ENCODE data around the gene IKZF1.

The IKZF1 gene

GRCh38 chr7:50281680-50282445, 22.7 kb upstream of the IKZF1 start:
- DNase-seq (ENCODE audit: low read depth): no peak
- TF ChIP-seq CTCF (conservative IDR thresholded peaks at IDR 0.05; ENCODE audit: control insufficient read depth, insufficient read depth, low read depth, low read length): no peak
- H3K4me3 ChIP-seq (ENCODE audit: control insufficient read depth, low read depth, low read length): no peak overlapping the region

- DNase-seq (ENCODE audit: low read depth): no peak
- TF ChIP-seq CTCF (conservative IDR thresholded peaks at IDR 0.05; ENCODE audit: control insufficient read depth, insufficient read depth, low read depth, low read length): no peak
- H3K4me3 ChIP-seq (ENCODE audit: control insufficient read depth, low read depth, low read length): no peak overlapping the region
Observed at GRCh38 chr7:50282813-50283605, 21.5 kb upstream of the IKZF1 start.

GRCh38 chr7:50283731-50284130, 20.8 kb upstream of the IKZF1 start:
- no peak for TF ChIP-seq CTCF (conservative IDR thresholded peaks at IDR 0.05; ENCODE audit: control insufficient read depth, insufficient read depth, low read depth, low read length)
- no peak overlapping the region for H3K4me3 ChIP-seq (ENCODE audit: control insufficient read depth, low read depth, low read length)
- DNase-seq (ENCODE audit: low read depth): no peak

- H3K4me3 ChIP-seq (ENCODE audit: control insufficient read depth, low read depth, low read length): no peak overlapping the region
- no peak for DNase-seq (ENCODE audit: low read depth)
- TF ChIP-seq CTCF (conservative IDR thresholded peaks at IDR 0.05; ENCODE audit: control insufficient read depth, insufficient read depth, low read depth, low read length): no peak
Observed at GRCh38 chr7:50284296-50284695, 20.2 kb upstream of the IKZF1 start.

- no peak for TF ChIP-seq CTCF (conservative IDR thresholded peaks at IDR 0.05; ENCODE audit: control insufficient read depth, insufficient read depth, low read depth, low read length)
- DNase-seq (ENCODE audit: low read depth): no peak
- H3K4me3 ChIP-seq (ENCODE audit: control insufficient read depth, low read depth, low read length): no peak overlapping the region
Observed at GRCh38 chr7:50285269-50285668, 19.2 kb upstream of the IKZF1 start.

- no peak for TF ChIP-seq CTCF (conservative IDR thresholded peaks at IDR 0.05; ENCODE audit: control insufficient read depth, insufficient read depth, low read depth, low read length)
- H3K4me3 ChIP-seq (ENCODE audit: control insufficient read depth, low read depth, low read length): no peak overlapping the region
Observed at GRCh38 chr7:50287129-50287528, 17.4 kb upstream of the IKZF1 start.

More at GRCh38 chr7:50287129-50287528, 17.4 kb upstream of the IKZF1 start:
- DNase-seq (ENCODE audit: low read depth): no peak
